ENCODE data around the gene SPEG. TPM values are rescaled to one million over a fixed set of nuclear protein-coding genes. Genes with fewer than 3 reads are reported as not detected.

SPEG gene
- total RNA-seq, 1 experiment from 2014 or later = 55.3 TPM

- Mint-ChIP-seq H3K9me3 (no peaks in the 10 kb centered on the region), H3K4me1 (peaks cover 5% of the 10 kb centered on the region), H3K27ac (no peak overlapping the region), H3K36me3 (no peaks in the 10 kb centered on the region), H3K4me3 (no peak overlapping the region), H3K27me3 (ENCODE audit: low read depth) (peaks cover 12% of the 10 kb centered on the region)
- POLR2A ChIA-PET = interaction anchor here (0.7 kb wide), 2 partner anchors 34 to 993 kb away, joined by 5 to 7 read pairs; no protein-coding TSS in a partner anchor
- ATAC-seq = no peak
- no peak for DNase-seq (ENCODE audit: low spot score)
- CTCF ChIA-PET = interaction anchor here (0.6 to 2.6 kb wide), 18 partner anchors 11 to 310 kb away, joined by 3 to 22 read pairs (median 4); partner anchors contain the start of genes DNPEP and GMPPA
- TF ChIP-seq FOXJ3 (CRISPR knock-in tag; IDR thresholded peaks at IDR 0.05; ENCODE audit: borderline replicate concordance) (no peak), FOXP1 (CRISPR knock-in tag; IDR thresholded peaks at IDR 0.05; ENCODE audit: borderline replicate concordance) (no peak)
Observed at GRCh38 chr2:219429958-219430606, 4.6 kb upstream of the SPEG start.

GRCh38 chr2:219430633-219431615 is 3.7 kb upstream of the SPEG start:
- CTCF ChIA-PET = interaction anchor here (0.6 to 2.6 kb wide), 19 partner anchors 10 to 311 kb away, joined by 3 to 22 read pairs (median 4); partner anchors contain the start of genes DNPEP and GMPPA
- no peaks in the 10 kb centered on the region for H3K9me3 Mint-ChIP-seq
- ATAC-seq = peak; percentile 36
- TF ChIP-seq GTF2I (CRISPR knock-in tag; conservative IDR thresholded peaks at IDR 0.05) = 0 out of 2 replicates have a peak, but pooled peaks have one; percentile 12
- TF ChIP-seq E2F4 (CRISPR knock-in tag; IDR thresholded peaks at IDR 0.05; ENCODE audit: borderline replicate concordance, low read depth) = no peak
- no peaks in the 10 kb centered on the region for H3K36me3 Mint-ChIP-seq
- H3K27ac Mint-ChIP-seq = peak overlapping the region; percentile 69; the same call in 1 of the 2 replicates
- POLR2A ChIA-PET = no interaction called here
- H3K4me3 Mint-ChIP-seq = no peak overlapping the region
- H3K4me1 Mint-ChIP-seq = peaks cover 8% of the 10 kb centered on the region
- DNase-seq (ENCODE audit: low spot score) = no peak
- H3K27me3 Mint-ChIP-seq (ENCODE audit: low read depth) = peaks cover 20% of the 10 kb centered on the region

- peaks cover 8% of the 10 kb centered on the region for H3K4me1 Mint-ChIP-seq
- TF ChIP-seq CTCF (IDR thresholded peaks at IDR 0.05) (peak; percentile 66), IRF1 (CRISPR knock-in tag; IDR thresholded peaks at IDR 0.05) (no peak), ATF6 (CRISPR knock-in tag; IDR thresholded peaks at IDR 0.05) (no peak), SP1 (CRISPR knock-in tag; conservative IDR thresholded peaks at IDR 0.05) (peak; percentile 66), PRDM15 (CRISPR knock-in tag; IDR thresholded peaks at IDR 0.05) (peak; percentile 98), ZBTB43 (CRISPR knock-in tag; IDR thresholded peaks at IDR 0.05) (peak; percentile 67; the same call in 1 of the 2 replicates), NFE2L1 (CRISPR knock-in tag; IDR thresholded peaks at IDR 0.05) (0 out of 2 replicates have a peak, but pooled peaks have one; percentile 52), MYBL2 (CRISPR knock-in tag; IDR thresholded peaks at IDR 0.05) (0 out of 2 replicates have a peak, but pooled peaks have one; percentile 50)
- DNase-seq (ENCODE audit: low spot score) = peak; percentile 88
- H3K4me3 Mint-ChIP-seq = peak overlapping the region; percentile 71
- ChIA-PET POLR2A (interaction anchor here (0.7 to 1.4 kb wide), 3 partner anchors 14 to 46 kb away, joined by 4 to 5 read pairs (median 4); partner anchors contain the start of gene DNPEP), CTCF (interaction anchor here (0.6 to 6.7 kb wide), 39 partner anchors 8 to 222 kb away, joined by 3 to 119 read pairs (median 8); partner anchors contain the start of genes CHPF, DES, DNAJB2 and DNPEP)
- no peaks in the 10 kb centered on the region for H3K36me3 Mint-ChIP-seq
- peak; percentile 82 for ATAC-seq
- no peaks in the 10 kb centered on the region for H3K9me3 Mint-ChIP-seq
- 0 out of 2 replicates have a peak overlapping the region, but pooled peaks have one; percentile 33 for H3K27ac Mint-ChIP-seq
- peaks cover 15% of the 10 kb centered on the region for H3K27me3 Mint-ChIP-seq (ENCODE audit: low read depth)
Observed at GRCh38 chr2:219433666-219434467, 776 bp upstream of the SPEG start.
